Measurements from ENCODE around the gene KCNQ1. TPM values are rescaled to one million over a fixed set of nuclear protein-coding genes. Genes with fewer than 3 reads are reported as not detected.

The KCNQ1 gene
- total RNA-seq, 2 experiments from 2014 or later: 9.1 to 10.9 TPM

DNA sequence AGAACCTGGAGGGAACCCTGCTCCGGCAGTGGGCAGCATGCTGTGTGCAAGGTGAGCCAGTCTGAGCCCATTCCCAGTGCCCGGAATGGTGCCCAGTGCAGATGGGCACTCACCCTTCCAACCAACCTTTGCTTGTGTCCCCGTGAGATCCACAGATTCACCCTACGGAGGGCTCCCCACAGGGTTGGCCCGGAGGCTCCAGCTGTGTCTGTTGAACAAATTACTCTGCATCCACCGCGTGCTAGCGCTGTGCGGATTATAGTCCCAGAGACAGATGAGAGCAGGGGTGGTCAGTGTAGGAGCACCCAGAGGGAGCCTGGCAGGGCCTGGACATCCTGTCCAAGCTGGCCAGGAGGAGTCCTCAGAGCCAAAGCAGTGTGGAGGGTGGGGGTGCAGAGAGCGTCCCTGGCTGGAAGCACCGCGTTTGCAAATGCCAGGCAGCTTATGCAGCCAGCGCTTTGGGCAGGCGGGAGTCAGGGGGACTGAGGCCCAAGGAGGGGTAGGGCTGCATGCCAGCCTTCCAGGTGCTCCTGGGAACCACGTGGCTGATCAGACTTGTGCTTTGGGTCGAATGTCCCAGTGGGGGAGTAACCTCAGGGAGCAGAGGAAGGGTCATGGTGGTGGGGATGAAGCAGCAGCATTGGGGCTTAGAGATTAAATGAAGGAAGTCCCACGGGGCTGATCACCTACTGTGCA is 80.5 kb downstream of the KCNQ1 start:
- peak; percentile 3 for DNase-seq
- H3K4me3 Mint-ChIP-seq: no peak overlapping the region

DNA sequence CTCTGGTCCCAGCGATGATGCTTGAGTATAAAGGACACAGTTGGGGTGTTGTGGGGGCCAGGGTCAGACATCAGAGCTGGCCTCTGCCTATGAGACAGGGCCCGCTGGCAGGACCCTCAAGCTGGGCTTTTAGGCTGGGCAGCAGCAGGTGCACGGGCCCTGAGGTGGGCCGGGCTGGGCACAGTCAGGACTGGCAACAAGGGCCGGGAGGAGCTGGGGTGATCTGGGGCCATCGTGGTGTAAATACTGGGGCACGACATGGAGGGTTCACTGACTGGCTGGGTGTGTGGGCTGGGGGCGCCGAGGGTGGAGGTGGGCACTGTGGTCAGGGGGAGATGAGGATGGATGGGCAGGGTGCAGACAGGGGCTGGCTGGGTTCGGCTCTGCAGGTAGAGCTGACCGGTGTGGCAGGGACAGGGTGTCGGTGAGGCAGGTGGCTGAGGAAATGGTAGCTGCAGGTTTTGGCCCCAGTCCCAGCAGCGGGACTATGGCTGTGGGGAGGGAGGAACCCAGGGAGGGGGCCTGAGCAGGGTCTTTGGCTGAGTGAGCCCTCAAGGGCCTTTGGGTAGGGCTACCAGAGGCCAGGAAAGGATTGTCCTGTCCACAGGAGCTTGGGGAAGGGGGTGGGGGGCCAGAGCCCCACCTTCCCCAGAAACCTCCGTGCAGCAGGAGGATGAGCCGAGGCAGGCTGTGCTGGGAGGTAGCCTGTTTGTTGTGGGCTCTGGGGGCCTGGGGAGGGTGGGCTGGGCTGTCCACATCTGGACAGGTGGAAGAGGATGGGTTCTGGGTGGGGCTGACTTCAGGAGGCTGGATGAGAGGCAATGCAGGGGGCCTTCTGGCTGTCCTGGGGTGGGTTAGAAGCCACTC is 81.4 kb downstream of the KCNQ1 start:
- Mint-ChIP-seq H3K27ac (peak overlapping the region; percentile 67), H3K9me3 (ENCODE audit: low read depth) (no peaks in the 10 kb centered on the region), H3K4me1 (peaks cover 20% of the 10 kb centered on the region), H3K36me3 (ENCODE audit: low read depth) (no peaks in the 10 kb centered on the region), H3K4me3 (no peak overlapping the region), H3K27me3 (no peaks in the 10 kb centered on the region)
- ChIA-PET POLR2A (no interaction called here), CTCF (interaction anchor here (0.6 to 1.8 kb wide), 4 partner anchors 79 to 1106 kb away, joined by 3 to 5 read pairs (median 4); no protein-coding TSS in a partner anchor)
- peak; percentile 2 for DNase-seq
- intact Hi-C loops (cut with DNase I, micrococcal nuclease): loop anchor here in 1 of 2 experiments (10.0 kb wide), 1 partner anchor 331 kb away; no protein-coding TSS in a partner anchor
- no peak for ATAC-seq

More for the DNA sequence above, 80.5 kb downstream of the KCNQ1 start:
- no peak for ATAC-seq
- POLR2A ChIA-PET: no interaction called here
- H3K4me1 Mint-ChIP-seq: peaks cover 20% of the 10 kb centered on the region
- no peaks in the 10 kb centered on the region for H3K27me3 Mint-ChIP-seq
- H3K27ac Mint-ChIP-seq: no peak overlapping the region
- H3K9me3 Mint-ChIP-seq (ENCODE audit: low read depth): no peaks in the 10 kb centered on the region
- intact Hi-C loops (cut with DNase I, micrococcal nuclease): loop anchor here in 1 of 2 experiments (10.0 kb wide), 1 partner anchor 331 kb away; no protein-coding TSS in a partner anchor
- CTCF ChIA-PET: interaction anchor here (0.6 to 1.8 kb wide), 4 partner anchors 8 to 1107 kb away, joined by 3 to 5 read pairs (median 4); no protein-coding TSS in a partner anchor
- no peaks in the 10 kb centered on the region for H3K36me3 Mint-ChIP-seq (ENCODE audit: low read depth)

DNA sequence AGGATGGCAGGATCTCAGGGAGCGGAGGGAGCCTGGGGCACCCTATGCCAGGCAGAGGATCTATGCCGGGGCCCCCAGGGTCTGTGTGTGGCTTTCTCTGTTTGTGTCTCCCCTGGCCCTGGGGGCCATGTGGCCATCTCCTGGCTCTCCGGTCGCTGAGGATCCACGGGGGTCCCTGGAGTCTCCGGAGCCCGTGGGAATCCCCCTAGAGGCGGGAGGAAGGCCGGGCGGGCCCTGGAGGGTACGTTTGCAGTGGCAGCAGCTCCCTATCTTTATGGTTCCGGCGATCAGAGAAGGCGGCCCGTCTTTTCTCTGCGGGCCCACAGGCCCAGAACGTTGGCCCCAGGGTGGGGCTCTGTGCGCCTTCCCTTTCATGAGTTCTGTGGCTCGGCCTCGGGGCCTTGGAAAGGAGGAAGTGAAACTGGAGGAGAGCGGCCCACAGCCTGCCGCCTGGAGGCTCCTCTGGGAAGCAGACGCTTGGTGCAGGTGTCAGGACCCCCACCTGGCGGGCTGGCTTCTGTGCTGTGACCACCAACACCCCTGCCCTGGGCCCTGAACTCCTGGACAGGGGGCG is 82.1 kb downstream of the KCNQ1 start:
- peak; percentile 35 for DNase-seq
- POLR2A ChIA-PET: no interaction called here

DNA sequence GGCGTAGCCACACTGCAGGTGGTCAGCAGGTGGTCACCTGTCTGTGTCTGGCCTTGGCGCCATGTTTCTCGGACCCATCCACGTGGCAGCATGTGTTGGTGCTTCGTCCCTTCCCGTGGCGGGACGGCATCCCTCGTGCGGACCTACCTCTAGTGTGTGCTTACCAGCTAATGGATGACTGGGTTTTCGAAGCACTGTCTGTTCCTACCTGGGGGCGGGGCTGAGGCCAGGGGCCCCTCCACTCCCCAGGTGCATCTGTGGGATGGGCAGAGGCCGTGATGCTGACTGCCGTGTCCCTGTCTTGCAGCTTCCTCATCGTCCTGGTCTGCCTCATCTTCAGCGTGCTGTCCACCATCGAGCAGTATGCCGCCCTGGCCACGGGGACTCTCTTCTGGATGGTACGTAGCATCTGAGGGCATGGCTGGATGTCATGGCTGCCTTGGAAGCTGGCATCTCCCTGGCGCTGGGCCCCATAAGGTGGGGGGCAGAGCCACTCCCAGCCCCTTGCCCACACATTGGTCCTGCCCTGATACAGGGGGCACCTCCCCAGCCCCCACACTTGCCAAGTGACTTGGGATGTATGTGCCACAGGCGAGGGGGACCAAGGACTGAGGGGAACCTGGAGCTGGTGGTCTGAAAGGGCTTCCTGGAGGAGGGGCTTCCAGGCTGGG is 82.9 kb downstream of the KCNQ1 start:
- intact Hi-C loops (cut with DNase I, micrococcal nuclease): loop anchor here in 1 of 2 experiments (10.0 kb wide), 1 partner anchor 333 kb away; no protein-coding TSS in a partner anchor
- H3K27ac Mint-ChIP-seq: no peak overlapping the region
- ChIA-PET POLR2A (no interaction called here), CTCF (interaction anchor here (0.6 to 1.3 kb wide), 5 partner anchors 21 to 426 kb away, joined by 3 to 5 read pairs (median 3); no protein-coding TSS in a partner anchor)
- no peaks in the 10 kb centered on the region for H3K27me3 Mint-ChIP-seq
- no peak overlapping the region for H3K4me3 Mint-ChIP-seq
- ATAC-seq (no peak), DNase-seq (peak; percentile 3)
- no peaks in the 10 kb centered on the region for H3K36me3 Mint-ChIP-seq (ENCODE audit: low read depth)
- H3K4me1 Mint-ChIP-seq: peaks cover 26% of the 10 kb centered on the region
- H3K9me3 Mint-ChIP-seq (ENCODE audit: low read depth): no peaks in the 10 kb centered on the region

More for the DNA sequence above, 82.1 kb downstream of the KCNQ1 start:
- Mint-ChIP-seq H3K27ac (peak overlapping the region; percentile 67), H3K27me3 (no peaks in the 10 kb centered on the region), H3K9me3 (ENCODE audit: low read depth) (no peaks in the 10 kb centered on the region), H3K4me1 (peaks cover 20% of the 10 kb centered on the region), H3K36me3 (ENCODE audit: low read depth) (no peaks in the 10 kb centered on the region), H3K4me3 (no peak overlapping the region)
- intact Hi-C loops (cut with DNase I, micrococcal nuclease): loop anchor here in 1 of 2 experiments (10.0 kb wide), 1 partner anchor 332 kb away; no protein-coding TSS in a partner anchor
- CTCF ChIA-PET: interaction anchor here (0.9 to 1.8 kb wide), 5 partner anchors 20 to 365 kb away, joined by 3 to 5 read pairs (median 3); no protein-coding TSS in a partner anchor
- ATAC-seq: no peak

DNA sequence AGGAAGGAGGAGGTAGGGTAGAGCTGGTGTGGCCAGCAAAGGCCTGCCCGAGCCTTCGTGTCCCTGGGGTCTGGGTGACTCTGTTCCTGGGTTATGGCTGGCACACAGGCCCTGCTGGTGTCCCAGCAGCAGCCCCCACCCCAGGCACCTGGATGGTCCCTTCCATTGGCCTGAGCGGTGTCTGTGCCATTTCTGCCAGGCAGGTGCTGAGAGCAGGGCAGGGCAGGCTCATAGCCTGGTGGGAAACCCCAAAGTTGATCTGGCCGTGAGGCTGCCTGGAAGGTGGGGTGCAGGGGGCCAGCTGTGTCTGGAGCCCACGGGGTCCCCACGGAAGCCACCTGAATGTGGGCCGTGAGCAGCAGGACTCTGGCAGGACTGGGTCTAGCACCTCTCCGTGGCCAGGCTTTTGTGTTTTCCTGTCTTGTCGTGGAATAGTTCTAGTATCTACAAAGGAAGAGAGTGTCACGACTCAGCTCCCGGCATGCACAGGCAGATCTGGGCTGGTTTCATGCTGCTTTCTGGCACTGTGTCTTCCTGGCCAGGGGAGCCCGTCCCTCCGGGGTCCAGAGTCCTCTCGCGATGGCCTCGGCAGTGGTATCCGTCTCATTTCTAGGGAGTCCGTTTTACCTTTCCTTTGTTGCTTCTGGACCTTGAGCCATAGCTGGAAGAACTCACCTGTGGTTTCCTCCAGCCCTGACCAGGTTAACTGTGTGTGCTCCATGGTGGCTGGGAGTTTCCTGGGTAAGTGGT is 83.7 kb downstream of the KCNQ1 start:
- no peak overlapping the region for H3K27ac Mint-ChIP-seq
- DNase-seq (peak; percentile 3), ATAC-seq (no peak)
- H3K9me3 Mint-ChIP-seq (ENCODE audit: low read depth): no peaks in the 10 kb centered on the region
- ChIA-PET POLR2A (no interaction called here), CTCF (interaction anchor here (0.6 to 1.3 kb wide), 5 partner anchors 22 to 425 kb away, joined by 3 to 5 read pairs (median 3); no protein-coding TSS in a partner anchor)
- intact Hi-C loops (cut with DNase I, micrococcal nuclease): loop anchor here in 1 of 2 experiments (10.0 kb wide), 1 partner anchor 334 kb away; no protein-coding TSS in a partner anchor
- H3K36me3 Mint-ChIP-seq (ENCODE audit: low read depth): no peaks in the 10 kb centered on the region
- no peaks in the 10 kb centered on the region for H3K27me3 Mint-ChIP-seq
- no peak overlapping the region for H3K4me3 Mint-ChIP-seq
- H3K4me1 Mint-ChIP-seq: peaks cover 33% of the 10 kb centered on the region

DNA sequence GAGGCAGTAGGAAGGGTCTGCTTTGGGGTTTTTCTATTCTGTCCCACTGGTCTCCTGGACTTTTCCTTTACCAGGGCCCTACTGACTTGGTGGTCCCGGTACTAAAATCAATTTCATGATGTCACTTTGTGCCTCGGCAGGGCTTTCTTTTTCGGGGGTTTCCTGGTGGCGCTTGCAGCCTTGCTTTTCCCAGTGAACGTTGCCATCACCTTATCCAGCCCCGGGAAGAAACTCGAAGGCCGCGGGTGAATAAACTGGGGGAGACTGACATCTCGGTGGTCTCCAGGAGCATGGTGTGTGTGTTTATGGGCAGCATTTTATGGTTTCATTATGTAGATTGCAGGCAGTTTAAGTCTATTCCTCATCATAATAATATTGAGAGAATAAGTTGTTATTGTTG is 84.4 kb downstream of the KCNQ1 start:
- Mint-ChIP-seq H3K36me3 (ENCODE audit: low read depth) (no peaks in the 10 kb centered on the region), H3K4me1 (peaks cover 35% of the 10 kb centered on the region), H3K4me3 (no peak overlapping the region), H3K9me3 (ENCODE audit: low read depth) (no peaks in the 10 kb centered on the region), H3K27ac (no peak overlapping the region), H3K27me3 (no peaks in the 10 kb centered on the region)
- no peak for ATAC-seq
- intact Hi-C loops (cut with DNase I, micrococcal nuclease): loop anchor here in 1 of 2 experiments (10.0 kb wide), 1 partner anchor 334 kb away; no protein-coding TSS in a partner anchor
- ChIA-PET POLR2A (no interaction called here), CTCF (interaction anchor here (0.7 kb wide), 1 partner anchor 83 kb away, joined by 3 read pairs; no protein-coding TSS in a partner anchor)
- no peak for DNase-seq

DNA sequence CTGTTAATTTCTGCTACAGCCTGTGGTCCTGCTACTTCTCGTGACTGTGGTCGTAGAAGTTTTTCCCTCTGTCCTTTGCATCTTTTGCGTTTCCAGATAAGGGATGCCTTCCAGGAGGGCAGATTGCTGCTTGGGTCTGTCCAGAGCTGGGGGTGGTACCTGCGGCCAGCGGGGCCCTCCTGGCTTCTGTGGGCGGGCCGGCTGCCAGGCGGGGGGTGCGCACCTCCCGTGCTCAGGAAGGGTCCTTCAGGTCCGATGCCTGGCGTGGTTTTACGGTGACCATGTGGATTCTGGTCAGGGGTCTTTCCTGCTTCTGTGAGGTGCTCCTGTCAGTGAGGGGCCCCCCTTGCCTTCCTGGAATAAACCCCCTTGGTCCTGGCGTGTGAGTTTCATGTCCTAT is 84.8 kb downstream of the KCNQ1 start:
- POLR2A ChIA-PET: no interaction called here
- intact Hi-C loops (cut with DNase I, micrococcal nuclease): loop anchor here (5.0 to 10.0 kb wide), 3 partner anchors 332 to 688 kb away; partner anchors contain the start of gene MRGPRG (in 1 of the 2)

DNA sequence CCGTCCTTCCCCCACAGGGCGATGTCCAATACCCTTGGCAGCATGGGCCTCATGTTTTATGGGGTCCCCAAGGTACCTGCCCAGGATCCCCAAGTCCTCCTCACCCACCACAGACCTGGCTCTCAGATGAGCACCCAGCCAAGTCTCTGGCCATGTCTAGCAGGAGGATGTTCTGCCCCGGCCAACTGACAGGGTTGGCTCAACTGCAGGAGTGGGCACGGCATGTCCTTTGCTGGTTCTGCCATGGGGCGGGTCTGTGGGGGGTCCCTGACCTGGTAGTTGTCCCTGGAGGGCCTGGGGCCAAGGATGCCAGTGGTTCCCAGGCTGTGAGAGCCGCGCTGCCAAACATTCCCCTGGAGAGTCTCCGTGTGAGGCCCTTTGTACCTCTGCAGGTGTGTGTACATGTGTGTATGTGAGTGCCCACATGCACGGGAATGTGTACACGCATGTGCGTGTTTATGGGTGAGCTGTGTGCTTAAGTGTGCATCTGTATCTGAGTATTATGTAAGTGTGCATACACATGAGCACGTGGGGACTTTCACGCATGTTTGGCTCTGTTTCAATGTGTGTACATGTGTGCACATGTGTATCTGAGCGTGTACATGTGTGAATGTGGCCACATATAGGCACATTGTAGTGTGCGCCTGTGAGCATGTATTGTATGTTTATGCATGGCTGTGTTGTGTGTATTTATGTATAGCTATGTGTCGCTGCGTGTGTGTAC is 85.5 kb downstream of the KCNQ1 start:
- Mint-ChIP-seq H3K4me3 (no peak overlapping the region), H3K36me3 (ENCODE audit: low read depth) (no peaks in the 10 kb centered on the region), H3K4me1 (peaks cover 34% of the 10 kb centered on the region), H3K27me3 (no peaks in the 10 kb centered on the region), H3K9me3 (ENCODE audit: low read depth) (no peaks in the 10 kb centered on the region), H3K27ac (no peak overlapping the region)
- ATAC-seq (no peak), DNase-seq (peak; percentile 3)
- intact Hi-C loops (cut with DNase I, micrococcal nuclease): loop anchor here in 1 of 2 experiments (5.0 kb wide), 2 partner anchors 333 to 687 kb away; partner anchors contain the start of gene MRGPRG
- POLR2A ChIA-PET: no interaction called here
- CTCF ChIA-PET: interaction anchor here (0.6 to 7.7 kb wide), 9 partner anchors 8 to 359 kb away, joined by 3 to 255 read pairs (median 5); partner anchors contain the start of gene CDKN1C

More for the DNA sequence above, 84.8 kb downstream of the KCNQ1 start:
- CTCF ChIA-PET: no interaction called here
- H3K4me1 Mint-ChIP-seq: peaks cover 35% of the 10 kb centered on the region
- H3K9me3 Mint-ChIP-seq (ENCODE audit: low read depth): no peaks in the 10 kb centered on the region
- no peak for ATAC-seq
- peak; percentile 3 for DNase-seq
- no peak overlapping the region for H3K4me3 Mint-ChIP-seq
- H3K36me3 Mint-ChIP-seq (ENCODE audit: low read depth): no peaks in the 10 kb centered on the region
- no peaks in the 10 kb centered on the region for H3K27me3 Mint-ChIP-seq
- no peak overlapping the region for H3K27ac Mint-ChIP-seq

DNA sequence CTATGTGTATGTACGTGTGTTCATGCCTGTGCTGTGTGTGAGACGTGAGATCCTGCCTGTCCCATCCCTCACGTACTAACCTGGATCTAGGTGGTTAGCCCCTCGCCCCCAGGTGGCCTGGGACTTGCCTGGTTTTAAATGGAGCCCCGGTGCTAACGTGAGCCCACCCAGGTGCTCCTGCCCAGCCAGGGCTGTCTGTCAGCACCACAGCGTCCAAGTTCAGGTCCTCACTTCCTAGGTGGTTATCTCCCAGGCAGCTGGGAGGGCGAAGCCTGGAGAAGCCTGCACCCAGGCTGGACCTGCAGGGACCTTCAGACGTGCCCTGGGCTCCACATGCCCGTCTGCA is 86.0 kb downstream of the KCNQ1 start:
- no peaks in the 10 kb centered on the region for H3K27me3 Mint-ChIP-seq
- DNase-seq: no peak
- no peaks in the 10 kb centered on the region for H3K36me3 Mint-ChIP-seq (ENCODE audit: low read depth)
- ChIA-PET POLR2A (no interaction called here), CTCF (interaction anchor here (0.6 to 7.7 kb wide), 14 partner anchors 8 to 396 kb away, joined by 3 to 255 read pairs (median 4); partner anchors contain the start of gene CDKN1C)
- intact Hi-C loops (cut with DNase I, micrococcal nuclease): loop anchor here (1.0 to 5.0 kb wide), 4 partner anchors 103 to 686 kb away; partner anchors contain the start of genes MRGPRG (in 1 of the 2) and TSSC4 (in 1 of the 2)
- H3K4me1 Mint-ChIP-seq: peaks cover 29% of the 10 kb centered on the region
- H3K4me3 Mint-ChIP-seq: no peak overlapping the region
- no peaks in the 10 kb centered on the region for H3K9me3 Mint-ChIP-seq (ENCODE audit: low read depth)
- no peak overlapping the region for H3K27ac Mint-ChIP-seq
- no peak for ATAC-seq
